Loucy (cell line): Measurements from ENCODE around the gene KIF1B.

Source experiments
- H2AFZ ChIP-seq: fragments of 200-600 bp; sonication (generic); 2 replicates; pipeline ENCODE4 v1.6.0; 2016; ENCODE audit warnings: antibody characterized with exemption, mild to moderate bottlenecking, low read length, moderate library complexity
- H3F3A ChIP-seq: fragments of 200-600 bp; 2 replicates; pipeline ENCODE4 v1.6.0; 2016; ENCODE audit warnings: antibody characterized with exemption, low read depth, mild to moderate bottlenecking
- H3K27me3 ChIP-seq: fragments of 200-600 bp; sonication (generic); 2 replicates; pipeline ENCODE4 v1.6.1; 2014; ENCODE audit warnings: low read length, mild to moderate bottlenecking; ENCODE audit not compliant: insufficient read depth, poor library complexity, severe bottlenecking
- H3K36me3 ChIP-seq: fragments of 200-600 bp; sonication (generic); 2 replicates; pipeline ENCODE4 v1.6.1; 2016; ENCODE audit warnings: low read length; ENCODE audit not compliant: insufficient read depth
- H3K4me1 ChIP-seq: fragments of 200-600 bp; sonication (generic); 2 replicates; pipeline ENCODE4 v1.5.1; 2014; ENCODE audit warnings: low read length, mild to moderate bottlenecking; ENCODE audit not compliant: insufficient read depth, poor library complexity, severe bottlenecking
- H3K4me2 ChIP-seq: fragments of 200-600 bp; sonication (generic); 2 replicates; pipeline ENCODE4 v1.6.0; 2014; ENCODE audit warnings: antibody characterized with exemption, low read length, low read depth, mild to moderate bottlenecking; ENCODE audit not compliant: poor library complexity, severe bottlenecking
- H3K4me3 ChIP-seq: fragments of 200-600 bp; sonication (generic); 2 replicates; pipeline ENCODE4 v1.5.1; 2014; ENCODE audit warnings: low read length, mild to moderate bottlenecking, mixed read lengths; ENCODE audit not compliant: poor library complexity, severe bottlenecking
- H3K79me2 ChIP-seq: fragments of 200-600 bp; sonication (generic); 2 replicates; pipeline ENCODE4 v1.6.1; 2014; ENCODE audit warnings: low read length; ENCODE audit not compliant: insufficient read depth
- H3K9ac ChIP-seq: fragments of 200-600 bp; sonication (generic); 2 replicates; pipeline ENCODE4 v1.6.0; 2014; ENCODE audit warnings: mild to moderate bottlenecking, low read depth, low read length, moderate library complexity; ENCODE audit not compliant: poor library complexity, severe bottlenecking
- H3K9me2 ChIP-seq: fragments of 200-600 bp; sonication (generic); replicated peaks from 2 replicates; pipeline ENCODE4 v1.6.1; 2016; ENCODE audit warnings: low read depth, low read length, mixed read lengths
- H3K9me3 ChIP-seq: fragments of 200-600 bp; sonication (generic); 2 replicates; pipeline ENCODE4 v1.6.1; 2014; ENCODE audit warnings: mild to moderate bottlenecking, antibody characterized with exemption, low read length, low read depth; ENCODE audit not compliant: insufficient read depth
- H4K20me1 ChIP-seq: fragments of 200-600 bp; sonication (generic); 2 replicates; pipeline ENCODE4 v1.6.0; 2014; ENCODE audit warnings: antibody characterized with exemption, low read length, mild to moderate bottlenecking; ENCODE audit not compliant: insufficient read depth, poor library complexity, severe bottlenecking
- CTCF ChIP-seq: fragments of 200-600 bp; sonication (generic); conservative IDR thresholded peaks from 2 replicates; pipeline ENCODE4 v1.5.1; 2014; ENCODE audit warnings: mild to moderate bottlenecking, antibody characterized with exemption, low read length
- EZH2phosphoT487 ChIP-seq: fragments of 200-600 bp; IDR thresholded peaks from 2 replicates; pipeline ENCODE4 v1.6.1; 2018; ENCODE audit warnings: antibody characterized with exemption, mild to moderate bottlenecking, moderate library complexity, borderline replicate concordance

KIF1B gene

GRCh38 chr1:10265027-10265426, 54.7 kb downstream of the KIF1B start:
- Histone ChIP-seq H3K9ac (no peak overlapping the region), H3F3A (no peaks in the 10 kb centered on the region), H3K4me3 (no peak overlapping the region), H3K79me2 (no peaks in the 10 kb centered on the region), H4K20me1 (no peaks in the 10 kb centered on the region), H3K9me2 (no peaks in the 10 kb centered on the region), H3K27me3 (no peaks in the 10 kb centered on the region), H2AFZ (no peak overlapping the region), H3K9me3 (no peaks in the 10 kb centered on the region), H3K36me3 (peaks cover 25% of the 10 kb centered on the region; the same call in 1 of the 2 replicates), H3K4me2 (no peak overlapping the region), H3K4me1 (no peaks in the 10 kb centered on the region)
- TF ChIP-seq EZH2phosphoT487 = no peak
- no peak for TF ChIP-seq CTCF

GRCh38 chr1:10265900-10266299, 55.5 kb downstream of the KIF1B start:
- TF ChIP-seq CTCF (no peak), EZH2phosphoT487 (no peak)
- Histone ChIP-seq H3K9me3 (no peaks in the 10 kb centered on the region), H3K36me3 (peaks cover 23% of the 10 kb centered on the region; the same call in 1 of the 2 replicates), H4K20me1 (no peaks in the 10 kb centered on the region), H2AFZ (no peak overlapping the region), H3K9ac (no peak overlapping the region), H3K27me3 (no peaks in the 10 kb centered on the region), H3K4me2 (no peak overlapping the region), H3F3A (no peaks in the 10 kb centered on the region), H3K79me2 (no peaks in the 10 kb centered on the region), H3K4me3 (no peak overlapping the region), H3K4me1 (no peaks in the 10 kb centered on the region), H3K9me2 (no peaks in the 10 kb centered on the region)

- H3K4me2 ChIP-seq = no peak overlapping the region
- H3K4me1 ChIP-seq = peaks cover 6% of the 10 kb centered on the region
- no peaks in the 10 kb centered on the region for H4K20me1 ChIP-seq
- peaks cover 19% of the 10 kb centered on the region; the same call in 1 of the 2 replicates for H3K36me3 ChIP-seq
- H3K9me3 ChIP-seq = no peaks in the 10 kb centered on the region
- no peaks in the 10 kb centered on the region for H3K9me2 ChIP-seq
- no peak overlapping the region for H2AFZ ChIP-seq
- H3K9ac ChIP-seq = no peak overlapping the region
- H3K27me3 ChIP-seq = no peaks in the 10 kb centered on the region
- TF ChIP-seq CTCF (no peak), EZH2phosphoT487 (no peak)
- no peak overlapping the region for H3K4me3 ChIP-seq
- no peaks in the 10 kb centered on the region for H3F3A ChIP-seq
- H3K79me2 ChIP-seq = no peaks in the 10 kb centered on the region
Measured at GRCh38 chr1:10267319-10267718, 56.9 kb downstream of the KIF1B start.
